ENCODE data around the gene INSR.

INSR gene

GRCh38 chr19:7333198-7334118, 39.2 kb upstream of the INSR start:
- TF ChIP-seq, protein P1, sequence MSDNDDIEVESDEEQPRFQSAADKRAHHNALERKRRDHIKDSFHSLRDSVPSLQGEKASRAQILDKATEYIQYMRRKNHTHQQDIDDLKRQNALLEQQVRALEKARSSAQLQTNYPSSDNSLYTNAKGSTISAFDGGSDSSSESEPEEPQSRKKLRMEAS (IDR thresholded peaks at IDR 0.05) = no peak
- TF ChIP-seq REST (IDR thresholded peaks at IDR 0.05; ENCODE audit: low read depth) = no peak
- no peak for TF ChIP-seq TCF12 (IDR thresholded peaks at IDR 0.05; ENCODE audit: low read depth)
- TF ChIP-seq, protein P2, sequence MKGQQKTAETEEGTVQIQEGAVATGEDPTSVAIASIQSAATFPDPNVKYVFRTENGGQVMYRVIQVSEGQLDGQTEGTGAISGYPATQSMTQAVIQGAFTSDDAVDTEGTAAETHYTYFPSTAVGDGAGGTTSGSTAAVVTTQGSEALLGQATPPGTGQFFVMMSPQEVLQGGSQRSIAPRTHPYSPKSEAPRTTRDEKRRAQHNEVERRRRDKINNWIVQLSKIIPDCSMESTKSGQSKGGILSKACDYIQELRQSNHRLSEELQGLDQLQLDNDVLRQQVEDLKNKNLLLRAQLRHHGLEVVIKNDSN (IDR thresholded peaks at IDR 0.05) = no peak
- no peak for TF ChIP-seq ZBTB7A (IDR thresholded peaks at IDR 0.05; ENCODE audit: low read depth)
- no peak for TF ChIP-seq TEAD4 (IDR thresholded peaks at IDR 0.05)

DNA sequence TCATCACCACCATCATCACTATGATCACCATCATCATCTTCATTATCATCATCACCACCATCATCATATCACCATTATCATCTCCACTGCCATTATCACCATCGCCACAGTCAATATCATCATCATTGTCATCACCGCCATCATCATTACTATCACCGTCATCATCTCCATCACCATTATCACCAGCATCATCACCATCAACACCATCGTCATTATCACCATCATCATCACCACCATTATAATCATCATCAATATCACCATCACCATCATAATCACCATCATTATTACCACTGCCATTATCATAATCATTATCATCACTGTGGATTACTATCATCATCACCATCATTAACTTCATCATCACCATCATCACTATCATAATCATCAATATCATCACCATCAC, 37.2 kb upstream of the INSR start:
- TF ChIP-seq REST (IDR thresholded peaks at IDR 0.05; ENCODE audit: low read depth) = no peak
- TF ChIP-seq TEAD4 (IDR thresholded peaks at IDR 0.05) = no peak
- TF ChIP-seq TCF12 (IDR thresholded peaks at IDR 0.05; ENCODE audit: low read depth) = no peak
- TF ChIP-seq CEBPB (IDR thresholded peaks at IDR 0.05) = no peak
- no peak for TF ChIP-seq CREB1 (IDR thresholded peaks at IDR 0.05; ENCODE audit: low read depth)
- no peak for TF ChIP-seq EP300 (IDR thresholded peaks at IDR 0.05; ENCODE audit: borderline replicate concordance)
- no peak for TF ChIP-seq NFIC (IDR thresholded peaks at IDR 0.05)
- no peak for TF ChIP-seq ZBTB7A (IDR thresholded peaks at IDR 0.05; ENCODE audit: low read depth)

DNA sequence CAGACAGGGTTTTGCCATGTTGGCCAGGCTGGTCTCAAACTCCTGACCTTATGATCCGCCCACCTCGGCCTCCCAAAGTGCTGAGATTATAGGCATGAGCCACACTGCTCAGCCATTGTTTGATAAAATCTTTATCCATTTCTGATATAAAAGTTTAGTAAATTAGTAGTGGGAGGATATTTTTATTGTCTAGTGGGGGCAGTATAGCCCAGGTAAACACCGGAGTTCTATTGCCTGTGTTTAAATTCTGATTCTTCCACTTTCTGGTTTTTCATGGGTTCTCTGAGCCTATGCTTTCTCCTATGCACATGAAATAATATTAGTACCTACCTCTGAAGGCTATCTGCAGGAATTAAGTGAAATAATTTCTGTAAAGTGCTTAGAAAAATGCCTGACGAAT, 34.4 kb upstream of the INSR start:
- no peak for TF ChIP-seq ZBTB7A (IDR thresholded peaks at IDR 0.05; ENCODE audit: low read depth)
- no peak for TF ChIP-seq TAF1 (IDR thresholded peaks at IDR 0.05; ENCODE audit: low read depth)
- TF ChIP-seq, protein P1 (IDR thresholded peaks at IDR 0.05) = no peak
- TF ChIP-seq NFIC (IDR thresholded peaks at IDR 0.05) = no peak
- TF ChIP-seq RAD21 (IDR thresholded peaks at IDR 0.05; ENCODE audit: low read depth) = no peak
- no peak for TF ChIP-seq EGR1 (IDR thresholded peaks at IDR 0.05)
- TF ChIP-seq TCF12 (IDR thresholded peaks at IDR 0.05; ENCODE audit: low read depth) = no peak
- no peak for TF ChIP-seq EP300 (IDR thresholded peaks at IDR 0.05; ENCODE audit: borderline replicate concordance)
- TF ChIP-seq YY1 (IDR thresholded peaks at IDR 0.05; ENCODE audit: low read depth) = no peak
- TF ChIP-seq CEBPB (IDR thresholded peaks at IDR 0.05) = no peak
- TF ChIP-seq, protein P2 (IDR thresholded peaks at IDR 0.05) = no peak

DNA sequence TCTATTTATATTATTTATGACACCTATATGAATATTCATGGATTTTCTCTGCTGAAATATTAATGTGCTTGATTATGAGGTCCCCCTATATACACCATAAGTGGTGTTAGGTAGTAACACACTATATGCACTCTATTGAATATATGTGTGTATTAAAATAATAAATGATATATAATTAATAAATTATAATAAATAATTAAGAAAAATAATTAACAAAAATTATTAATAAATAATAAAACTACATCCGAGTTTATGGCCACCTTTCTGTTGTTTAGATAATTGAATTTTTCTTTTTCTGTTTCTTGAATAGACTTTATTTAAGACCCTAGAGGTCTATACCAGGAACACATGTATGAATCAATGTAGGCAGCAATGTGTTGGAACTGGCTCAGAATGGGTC, 33.6 kb upstream of the INSR start:
- no peak for TF ChIP-seq NFIC (IDR thresholded peaks at IDR 0.05)
- no peak for TF ChIP-seq ZBTB7A (IDR thresholded peaks at IDR 0.05; ENCODE audit: low read depth)
- no peak for TF ChIP-seq RAD21 (IDR thresholded peaks at IDR 0.05; ENCODE audit: low read depth)
- no peak for TF ChIP-seq CEBPB (IDR thresholded peaks at IDR 0.05)
- TF ChIP-seq YY1 (IDR thresholded peaks at IDR 0.05; ENCODE audit: low read depth) = no peak
- no peak for TF ChIP-seq REST (IDR thresholded peaks at IDR 0.05; ENCODE audit: low read depth)
- no peak for TF ChIP-seq EP300 (IDR thresholded peaks at IDR 0.05; ENCODE audit: borderline replicate concordance)
- no peak for TF ChIP-seq EGR1 (IDR thresholded peaks at IDR 0.05)
- TF ChIP-seq, protein P2 (IDR thresholded peaks at IDR 0.05) = no peak
- TF ChIP-seq FOXM1 (IDR thresholded peaks at IDR 0.05; ENCODE audit: borderline replicate concordance, low read depth) = no peak
- TF ChIP-seq TEAD4 (IDR thresholded peaks at IDR 0.05) = no peak
- no peak for TF ChIP-seq CREB1 (IDR thresholded peaks at IDR 0.05; ENCODE audit: low read depth)
- TF ChIP-seq, protein P1 (IDR thresholded peaks at IDR 0.05) = no peak
- TF ChIP-seq TAF1 (IDR thresholded peaks at IDR 0.05; ENCODE audit: low read depth) = no peak
- TF ChIP-seq TCF12 (IDR thresholded peaks at IDR 0.05; ENCODE audit: low read depth) = no peak

All from Ishikawa (cell line).